Trophoblast cell (in vitro differentiated cells and primary cell): ENCODE measurements around the gene GLI1.

Source experiments
- DNase-seq, 2 donors: peaks; one replicate each; pipeline ENCODE4 v3.0.0-alpha.2; 2016
- H2AFZ ChIP-seq: 2 replicates; pipeline ENCODE4 v1.6.1; 2013; ENCODE audit warnings: low read length, moderate library complexity, mild to moderate bottlenecking; ENCODE audit not compliant: insufficient read depth, poor library complexity
- H2AK5ac ChIP-seq: 2 replicates; pipeline ENCODE4 v1.6.1; 2013; ENCODE audit warnings: mild to moderate bottlenecking, low read length
- H2BK120ac ChIP-seq: 2 replicates; pipeline ENCODE4 v1.6.1; 2013; ENCODE audit warnings: low read length, mild to moderate bottlenecking, moderate library complexity; ENCODE audit not compliant: insufficient read depth, poor library complexity
- H2BK12ac ChIP-seq: 2 replicates; pipeline ENCODE4 v1.6.1; 2013; ENCODE audit warnings: mild to moderate bottlenecking, low read length, moderate library complexity
- H2BK5ac ChIP-seq: 2 replicates; pipeline ENCODE4 v1.6.1; 2013; ENCODE audit warnings: low read length, low read depth, moderate library complexity, mild to moderate bottlenecking; ENCODE audit not compliant: poor library complexity
- H3K14ac ChIP-seq: 2 replicates; pipeline ENCODE4 v1.6.1; 2013; ENCODE audit warnings: mild to moderate bottlenecking, low read length
- H3K18ac ChIP-seq: 2 replicates; pipeline ENCODE4 v1.6.1; 2013; ENCODE audit warnings: mild to moderate bottlenecking, low read length
- H3K23ac ChIP-seq: 2 replicates; pipeline ENCODE4 v1.6.1; 2013; ENCODE audit warnings: low read length
- H3K27ac ChIP-seq: 2 replicates; pipeline ENCODE4 v1.5.1; 2013; ENCODE audit warnings: low read depth, mild to moderate bottlenecking, inconsistent platforms, low read length, moderate library complexity
- H3K27me3 ChIP-seq: 2 replicates; pipeline ENCODE4 v1.6.1; 2013; ENCODE audit warnings: inconsistent platforms, mild to moderate bottlenecking, low read length, moderate library complexity; ENCODE audit not compliant: insufficient read depth
- H3K36me3 ChIP-seq, 2 experiments: 1 replicate in 1 of 2; 2 replicates in 1 of 2; pipeline ENCODE4 v1.6.1; 2013; ENCODE audit warnings: low read length in 2 of 2, mild to moderate bottlenecking in 2 of 2, moderate library complexity in 1 of 2; ENCODE audit not compliant: insufficient read depth in 2 of 2, control insufficient read depth in 1 of 2
- H3K4ac ChIP-seq: 2 replicates; pipeline ENCODE4 v1.6.1; 2013; ENCODE audit warnings: low read depth, mild to moderate bottlenecking, low read length, moderate library complexity
- H3K4me1 ChIP-seq, 2 experiments: 1 replicate in 1 of 2; 2 replicates in 1 of 2; pipeline ENCODE4 v1.6.1; 2013; ENCODE audit warnings: low read length in 2 of 2, mild to moderate bottlenecking in 2 of 2, moderate library complexity in 1 of 2; ENCODE audit not compliant: insufficient read depth in 2 of 2, control insufficient read depth in 1 of 2
- H3K4me2 ChIP-seq: 2 replicates; pipeline ENCODE4 v1.6.1; 2013; ENCODE audit warnings: inconsistent platforms, mild to moderate bottlenecking, low read length, moderate library complexity
- H3K4me3 ChIP-seq: 2 replicates; pipeline ENCODE4 v1.5.1; 2013; ENCODE audit warnings: mild to moderate bottlenecking, low read depth, low read length, inconsistent platforms
- H3K79me1 ChIP-seq: one replicate; pipeline ENCODE4 v1.6.1; 2013; ENCODE audit warnings: low read length
- H3K79me2 ChIP-seq: 2 replicates; pipeline ENCODE4 v1.6.1; 2013; ENCODE audit warnings: low read length, mild to moderate bottlenecking; ENCODE audit not compliant: control insufficient read depth, insufficient read depth, poor library complexity
- H3K9ac ChIP-seq: 2 replicates; pipeline ENCODE4 v1.6.1; 2013; ENCODE audit warnings: mild to moderate bottlenecking, low read length
- H3K9me3 ChIP-seq: 2 replicates; pipeline ENCODE4 v1.6.1; 2013; ENCODE audit warnings: low read depth, mild to moderate bottlenecking, control low read depth, inconsistent platforms, low read length; ENCODE audit not compliant: insufficient read depth
- H4K12ac ChIP-seq: 2 replicates; pipeline ENCODE4 v1.6.1; 2013; ENCODE audit warnings: low read depth, mild to moderate bottlenecking, low read length, moderate library complexity
- H4K8ac ChIP-seq: 2 replicates; pipeline ENCODE4 v1.6.1; 2013; ENCODE audit warnings: low read depth, mild to moderate bottlenecking, low read length, moderate library complexity
- H4K91ac ChIP-seq: one replicate; pipeline ENCODE4 v1.6.1; 2013; ENCODE audit warnings: low read depth, mild to moderate bottlenecking, low read length, moderate library complexity
- WGBS: extraction: QIAGEN DNeasy Blood & Tissue Kit; methylation state at CpG from one replicate; pipeline ENCODE4 v1.1.7; 2013; ENCODE audit warnings: missing lambda C conversion rate; ENCODE audit not compliant: insufficient read length, insufficient coverage; ENCODE audit errors: extremely low coverage; 5-methylcytosine and 5-hydroxymethylcytosine counted together

Gene GLI1

GRCh38 chr12:57455374-57456144, 4.0 kb upstream of the GLI1 start:
- Histone ChIP-seq H2AFZ (peak overlapping the region; percentile 28), H3K27me3 (no peaks in the 10 kb centered on the region), H3K4me3 (no peak overlapping the region), H3K79me1 (peaks cover 4% of the 10 kb centered on the region), H3K23ac (no peak overlapping the region), H2BK5ac (no peak overlapping the region), H3K27ac (no peak overlapping the region), H3K4me2 (no peak overlapping the region), H2BK120ac (no peak overlapping the region), H3K79me2 (no peaks in the 10 kb centered on the region), H3K36me3 (no peaks in the 10 kb centered on the region), H3K4ac (no peak overlapping the region), H3K18ac (no peak overlapping the region), H2BK12ac (no peak overlapping the region), H3K9me3 (no peaks in the 10 kb centered on the region), H3K9ac (no peak overlapping the region), H2AK5ac (no peak overlapping the region), H4K12ac (no peak overlapping the region), H4K8ac (no peak overlapping the region), H3K14ac (no peak overlapping the region), H4K91ac (no peak overlapping the region), H3K4me1 (peaks cover 2% of the 10 kb centered on the region in 2 experiments)
- DNase-seq = no peak
- no CpG with 5 or more reads among the region's 10 CpGs for WGBS

- H3K4me3 ChIP-seq = no peak overlapping the region
- no peak overlapping the region for H2BK5ac ChIP-seq
- no peak overlapping the region for H3K23ac ChIP-seq
- no peak overlapping the region for H2BK12ac ChIP-seq
- no peak overlapping the region for H3K14ac ChIP-seq
- H2BK120ac ChIP-seq = no peak overlapping the region
- H3K79me2 ChIP-seq = no peaks in the 10 kb centered on the region
- DNase-seq = peak in 1 of 2 donors; percentile 62
- H4K12ac ChIP-seq = no peak overlapping the region
- H3K27ac ChIP-seq = no peak overlapping the region
- no peak overlapping the region for H3K4ac ChIP-seq
- WGBS = no CpG with 5 or more reads among the region's 15 CpGs
- H3K79me1 ChIP-seq = peaks cover 4% of the 10 kb centered on the region
- H4K8ac ChIP-seq = no peak overlapping the region
- H2AFZ ChIP-seq = peak overlapping the region; percentile 28
- H3K4me2 ChIP-seq = no peak overlapping the region
- peaks cover 6 to 8% of the 10 kb centered on the region in 2 experiments for H3K4me1 ChIP-seq
- no peak overlapping the region for H3K18ac ChIP-seq
- H2AK5ac ChIP-seq = no peak overlapping the region
- no peaks in the 10 kb centered on the region for H3K9me3 ChIP-seq
- H3K36me3 ChIP-seq = no peaks in the 10 kb centered on the region
- H3K27me3 ChIP-seq = no peaks in the 10 kb centered on the region
- no peak overlapping the region for H4K91ac ChIP-seq
- no peak overlapping the region for H3K9ac ChIP-seq
Observed at GRCh38 chr12:57456145-57456700, 3.4 kb upstream of the GLI1 start.

GRCh38 chr12:57456737-57457490, 2.7 kb upstream of the GLI1 start:
- H2BK12ac ChIP-seq = no peak overlapping the region
- no peak overlapping the region for H4K8ac ChIP-seq
- no peak overlapping the region for H3K14ac ChIP-seq
- H3K79me1 ChIP-seq = peaks cover 6% of the 10 kb centered on the region
- H4K91ac ChIP-seq = no peak overlapping the region
- no peak overlapping the region for H3K4me3 ChIP-seq
- no peaks in the 10 kb centered on the region for H3K27me3 ChIP-seq
- no peak overlapping the region for H3K23ac ChIP-seq
- no peaks in the 10 kb centered on the region for H3K9me3 ChIP-seq
- WGBS = no CpG with 5 or more reads among the region's 6 CpGs
- no peak overlapping the region for H2BK5ac ChIP-seq
- no peak overlapping the region for H2BK120ac ChIP-seq
- no peak overlapping the region for H3K4me2 ChIP-seq
- peaks cover 6 to 8% of the 10 kb centered on the region in 2 experiments for H3K4me1 ChIP-seq
- no peaks in the 10 kb centered on the region for H3K79me2 ChIP-seq
- no peak overlapping the region for H2AK5ac ChIP-seq
- no peaks in the 10 kb centered on the region for H3K36me3 ChIP-seq
- DNase-seq = no peak
- H2AFZ ChIP-seq = no peak overlapping the region
- no peak overlapping the region for H3K27ac ChIP-seq
- H3K9ac ChIP-seq = no peak overlapping the region
- H3K18ac ChIP-seq = no peak overlapping the region
- no peak overlapping the region for H3K4ac ChIP-seq
- no peak overlapping the region for H4K12ac ChIP-seq

- no CpG with 5 or more reads among the region's 3 CpGs for WGBS
Observed at GRCh38 chr12:57458665-57459054, 925 bp upstream of the GLI1 start.

More at GRCh38 chr12:57458665-57459054, 925 bp upstream of the GLI1 start:
- peak overlapping the region; percentile 1 for H2BK5ac ChIP-seq
- no peak for DNase-seq
- no peaks in the 10 kb centered on the region for H3K36me3 ChIP-seq
- no peak overlapping the region for H2AK5ac ChIP-seq
- no peak overlapping the region for H3K4me3 ChIP-seq
- peak overlapping the region; percentile 75 for H4K91ac ChIP-seq
- H2BK120ac ChIP-seq = no peak overlapping the region
- peak overlapping the region; percentile 39 for H4K12ac ChIP-seq
- H3K9ac ChIP-seq = peak overlapping the region; percentile 16
- peak overlapping the region; percentile 56 for H2AFZ ChIP-seq
- H3K23ac ChIP-seq = no peak overlapping the region
- H3K79me2 ChIP-seq = no peaks in the 10 kb centered on the region
- H3K9me3 ChIP-seq = no peaks in the 10 kb centered on the region
- peaks cover 6 to 8% of the 10 kb centered on the region in 2 experiments for H3K4me1 ChIP-seq
- no peak overlapping the region for H3K18ac ChIP-seq
- peak overlapping the region; percentile 18 for H4K8ac ChIP-seq
- no peak overlapping the region for H2BK12ac ChIP-seq
- H3K14ac ChIP-seq = no peak overlapping the region
- no peaks in the 10 kb centered on the region for H3K27me3 ChIP-seq
- peaks cover 8% of the 10 kb centered on the region for H3K79me1 ChIP-seq
- H3K27ac ChIP-seq = no peak overlapping the region
- no peak overlapping the region for H3K4ac ChIP-seq
- peak overlapping the region; percentile 97 for H3K4me2 ChIP-seq
